Measurements from ENCODE around the gene TCF4.
A peak's percentile ranks its signal among the peaks of the same experiment; 100 is the strongest.

TCF4 gene

DNA sequence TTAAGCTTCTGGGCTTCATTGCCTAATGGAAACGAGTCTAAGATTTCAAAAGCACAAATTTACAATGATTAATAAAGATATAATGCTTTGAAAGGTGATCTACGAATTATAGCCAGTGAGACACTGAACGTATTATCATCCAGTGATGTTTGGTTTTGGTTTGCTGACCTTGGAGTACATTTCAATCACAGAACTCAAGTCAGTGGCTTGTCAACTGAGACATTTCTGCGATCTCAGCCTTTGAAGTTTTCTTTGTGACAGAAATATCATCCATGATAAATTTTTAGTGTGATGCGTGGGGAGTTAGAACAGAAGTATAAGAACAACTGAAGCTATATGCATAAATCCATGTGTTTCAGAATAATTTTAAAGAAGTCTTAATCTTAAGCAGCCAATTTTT, 263.8 kb downstream of the TCF4 start:
- no peak for DNase-seq (ENCODE audit: low read depth in 2 of 3, low spot score in 1 of 3)

DNA sequence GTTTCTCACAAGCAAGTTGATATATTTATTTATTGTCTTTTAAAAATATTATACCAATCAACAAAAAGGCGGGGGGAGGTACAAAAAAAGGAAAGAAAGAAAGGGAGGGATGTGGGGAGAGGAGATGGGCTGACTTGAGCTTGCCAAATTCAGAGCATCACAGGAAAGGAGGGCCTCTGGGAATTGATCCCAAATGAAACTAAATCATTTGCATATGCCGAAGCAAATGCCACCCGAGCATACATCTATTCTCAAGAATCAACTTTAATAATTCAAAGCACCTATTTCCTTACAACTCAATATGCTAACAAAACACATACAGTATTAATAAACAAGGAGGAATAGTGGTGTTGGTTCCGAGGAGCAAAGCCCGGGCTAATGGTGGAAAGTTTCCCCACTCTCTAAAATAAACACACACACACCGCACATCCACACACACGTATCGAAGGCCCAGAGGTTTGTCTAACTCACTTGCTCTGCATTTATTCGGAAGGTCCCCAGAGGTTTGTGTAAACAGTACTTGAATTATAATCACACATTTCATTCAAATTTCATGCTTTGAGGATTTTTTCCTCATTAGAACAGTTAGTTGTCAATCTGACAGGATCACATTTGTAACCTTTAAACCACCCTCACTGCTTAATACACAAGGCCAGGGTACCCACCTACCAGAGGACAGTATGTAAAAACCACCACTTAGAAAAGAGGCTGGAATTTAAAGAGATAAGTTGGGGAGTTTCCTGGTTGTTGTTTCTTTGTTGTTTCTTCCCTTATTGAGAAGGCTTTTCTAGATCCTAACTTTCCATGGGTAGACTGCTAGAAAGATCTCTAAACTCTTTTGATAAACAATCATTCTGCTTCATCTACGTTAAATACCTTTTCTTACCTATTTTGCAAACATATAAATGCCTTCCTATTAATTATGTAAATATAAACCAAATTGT, 264.7 kb downstream of the TCF4 start:
- no peak for DNase-seq (ENCODE audit: low read depth in 2 of 3, low spot score in 1 of 3)

- DNase-seq (ENCODE audit: low read depth in 2 of 3, low spot score in 1 of 3) = no peak
Measured at GRCh38 chr18:55322178-55322735, 265.7 kb downstream of the TCF4 start.

- DNase-seq (ENCODE audit: low read depth in 2 of 3, low spot score in 1 of 3) = peak; percentile 3 to 12 (median 6)
Measured at GRCh38 chr18:55321265-55322177, 266.5 kb downstream of the TCF4 start.

DNA sequence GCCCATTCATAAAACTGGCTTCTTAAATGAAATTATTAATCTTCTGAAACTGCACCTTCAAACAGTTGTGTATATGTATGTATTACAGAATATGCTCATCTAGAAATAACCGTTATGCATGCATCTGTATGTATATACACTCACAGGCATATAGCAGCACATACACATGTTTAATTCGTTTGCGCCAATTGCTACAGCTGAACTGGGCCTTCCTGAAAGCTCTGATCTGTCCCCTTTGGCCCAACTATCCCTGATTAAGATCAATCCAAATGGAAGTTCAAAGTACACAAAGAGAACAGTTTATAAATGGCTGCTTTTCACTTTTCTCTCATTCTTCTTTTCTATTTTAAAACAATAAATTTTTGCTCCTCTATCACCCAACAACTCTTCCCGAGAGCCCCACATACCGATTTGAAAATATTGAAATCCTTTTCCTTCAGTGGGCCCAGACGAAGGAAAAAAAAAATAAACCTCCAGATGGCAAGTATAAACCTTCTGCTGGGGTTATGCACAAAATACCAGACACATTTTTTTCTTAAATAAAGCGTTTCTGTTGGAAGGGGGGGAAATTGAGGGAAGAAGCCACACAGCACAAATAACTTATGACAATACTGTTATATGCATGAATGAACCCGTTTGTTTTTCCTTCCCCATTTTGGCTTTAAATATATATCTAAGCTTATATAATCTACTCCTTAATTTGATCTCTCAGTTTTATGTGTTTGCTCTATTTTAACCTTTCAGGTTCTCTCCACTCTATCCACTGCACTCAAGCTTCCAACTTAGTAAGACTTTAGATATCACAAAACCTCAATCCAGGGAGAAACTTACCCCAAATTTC, 267.3 kb downstream of the TCF4 start:
- no peak for DNase-seq (ENCODE audit: low read depth in 2 of 3, low spot score in 1 of 3)

DNA sequence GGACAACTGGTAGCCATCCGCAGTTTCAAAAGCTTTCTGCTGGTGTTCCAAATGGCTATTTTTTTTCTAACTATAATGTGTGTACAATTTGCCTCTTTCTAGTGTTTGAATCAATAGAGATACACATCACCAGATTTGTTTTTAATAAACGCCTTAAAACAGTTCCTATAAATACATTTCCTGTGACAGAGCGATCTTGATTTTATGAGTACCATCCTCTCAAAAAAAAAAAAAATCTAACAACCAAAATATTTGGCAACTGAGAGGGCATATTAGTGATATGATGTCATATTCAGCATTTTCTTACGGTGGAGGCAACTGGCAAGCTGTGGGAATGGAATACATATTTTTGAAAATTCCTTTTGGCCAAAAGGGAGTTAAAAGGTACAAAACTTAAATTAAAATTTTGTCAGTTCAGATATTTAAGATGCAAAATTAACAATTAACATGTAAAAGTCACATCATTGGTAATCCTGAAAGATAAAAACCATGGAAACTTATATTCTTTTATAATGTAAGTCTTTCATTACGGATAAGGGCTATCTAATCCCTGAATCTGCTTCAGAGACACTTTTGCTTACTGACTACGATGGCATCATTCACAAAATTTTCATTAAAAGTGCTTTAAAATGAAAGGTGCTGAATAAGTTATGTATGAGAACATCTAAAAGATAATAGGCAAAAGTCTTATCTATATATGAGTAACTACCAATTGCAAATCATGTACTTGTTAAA, 268.4 kb downstream of the TCF4 start:
- no peak for DNase-seq (ENCODE audit: low read depth in 2 of 3, low spot score in 1 of 3)

DNA sequence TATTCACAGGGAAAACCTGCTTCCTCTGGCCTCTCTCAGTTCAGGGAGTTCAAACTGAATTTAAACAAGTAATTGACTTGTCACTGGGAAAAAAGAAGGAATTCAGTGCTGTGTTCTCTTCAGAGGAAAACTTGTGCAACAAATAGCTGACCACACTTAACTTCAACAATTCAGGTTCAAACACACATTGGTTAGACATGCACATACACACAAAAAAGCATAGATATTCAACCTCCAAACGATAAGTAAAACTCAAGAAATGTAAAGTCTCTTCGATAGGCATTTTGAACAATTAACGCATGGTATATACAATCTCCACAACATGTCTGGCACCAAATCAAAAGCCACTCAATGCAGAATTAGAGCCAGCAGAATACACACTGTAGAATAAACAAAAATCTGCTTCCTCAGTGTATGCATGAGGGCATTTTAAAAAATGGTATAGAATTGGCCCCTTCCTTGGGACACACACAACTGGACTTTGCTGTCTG, 269.0 kb downstream of the TCF4 start:
- DNase-seq (ENCODE audit: low read depth in 2 of 3, low spot score in 1 of 3) = no peak

- DNase-seq (ENCODE audit: low read depth in 2 of 3, low spot score in 1 of 3) = no peak
Measured at GRCh38 chr18:55317864-55318263, 270.1 kb downstream of the TCF4 start.

- no peak for DNase-seq (ENCODE audit: low read depth in 2 of 3, low spot score in 1 of 3)
Measured at GRCh38 chr18:55317324-55317723, 270.7 kb downstream of the TCF4 start.

DNA sequence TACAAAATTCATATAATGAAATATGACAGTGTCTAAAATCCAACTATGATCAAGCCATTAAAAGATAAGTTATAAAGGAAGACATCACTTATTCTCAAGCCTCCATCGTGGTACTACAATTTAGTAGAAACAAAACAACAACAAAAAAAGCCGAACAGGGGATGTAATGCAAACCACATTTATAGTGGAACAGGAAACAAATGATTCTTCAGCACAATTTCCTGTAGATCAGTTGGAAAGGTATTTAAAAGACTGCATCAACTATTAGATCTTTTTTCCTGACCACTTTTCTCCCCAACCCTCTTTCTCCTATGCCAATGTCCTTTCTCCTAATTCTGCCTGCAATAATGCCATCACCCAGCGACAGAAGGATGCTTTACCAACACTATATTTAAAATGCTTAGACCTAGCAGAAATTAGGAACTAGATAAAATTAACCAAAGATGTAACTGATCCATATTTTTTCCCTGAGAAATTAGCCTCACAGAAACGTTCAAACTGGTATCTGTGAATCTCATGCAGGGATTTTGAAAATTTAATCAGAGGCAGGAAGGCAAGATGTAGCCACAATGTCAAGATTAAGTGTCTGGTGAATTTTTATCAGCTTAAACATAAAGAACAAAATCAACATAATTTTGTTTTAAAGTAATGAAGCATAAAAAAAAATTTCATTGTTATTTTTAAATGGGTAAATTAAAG, 271.4 kb downstream of the TCF4 start:
- DNase-seq (ENCODE audit: low read depth in 2 of 3, low spot score in 1 of 3) = no peak

GRCh38 chr18:55314615-55315237, 273.3 kb downstream of the TCF4 start:
- DNase-seq (ENCODE audit: low read depth in 2 of 3, low spot score in 1 of 3) = no peak

GRCh38 chr18:55314031-55314430, 274.0 kb downstream of the TCF4 start:
- DNase-seq (ENCODE audit: low read depth in 2 of 3, low spot score in 1 of 3) = no peak

DNA sequence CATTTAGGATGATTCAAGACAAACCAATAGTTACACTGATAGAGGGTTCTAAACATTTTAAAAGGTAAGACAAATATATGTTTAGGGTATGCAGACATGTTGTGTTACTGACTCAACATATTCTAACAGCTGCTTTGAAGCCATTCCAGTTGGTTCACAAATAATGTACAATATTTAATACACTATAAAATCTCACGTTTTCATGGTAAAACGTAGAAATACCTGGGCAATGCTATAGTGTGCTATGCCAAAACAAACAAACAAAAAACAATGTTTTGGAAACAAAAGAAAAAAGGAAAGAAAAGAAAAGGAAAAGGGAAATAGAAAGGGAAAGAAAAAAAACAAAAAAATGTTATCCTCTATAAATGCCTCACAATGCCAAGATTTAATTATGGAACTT, 277.1 kb downstream of the TCF4 start:
- no peak for DNase-seq (ENCODE audit: low read depth in 2 of 3, low spot score in 1 of 3)

- no peak for DNase-seq (ENCODE audit: low read depth in 2 of 3, low spot score in 1 of 3)
Measured at GRCh38 chr18:55310044-55310676, 277.8 kb downstream of the TCF4 start.

GRCh38 chr18:55309249-55309648, 278.7 kb downstream of the TCF4 start:
- no peak for DNase-seq (ENCODE audit: low read depth in 2 of 3, low spot score in 1 of 3)

DNA sequence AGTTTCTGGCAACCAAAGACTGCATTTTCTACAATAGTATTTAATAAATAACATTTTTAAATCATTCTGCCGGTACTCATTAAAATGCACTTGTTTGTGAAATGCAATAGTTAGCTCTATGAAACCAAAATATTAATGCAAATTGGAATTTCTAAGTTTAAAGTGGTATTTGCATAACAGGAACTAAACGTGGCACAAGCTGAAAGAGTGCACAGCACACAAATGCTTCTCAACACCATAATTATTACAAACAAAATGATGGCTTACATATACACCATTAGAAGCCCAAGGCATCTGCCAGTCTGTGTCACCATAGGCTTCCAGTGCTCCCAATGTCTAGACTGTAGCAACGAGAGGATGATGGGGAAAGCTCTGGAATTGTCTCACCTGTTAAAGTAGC, 280.5 kb downstream of the TCF4 start:
- DNase-seq (ENCODE audit: low read depth in 2 of 3, low spot score in 1 of 3) = no peak

- DNase-seq (ENCODE audit: low read depth in 2 of 3, low spot score in 1 of 3) = no peak
Measured at GRCh38 chr18:55306359-55307024, 281.5 kb downstream of the TCF4 start.

Measured in stimulated activated CD4-positive, alpha-beta T cell treated with anti-CD3 and anti-CD28 coated beads, Interleukin-12 subunit alpha, Interleukin-12 subunit beta, amount 100 ng/mL, for 48 hours (primary cell).